MM.1S (cell line): Measurements from ENCODE around the gene GRK3.

Source experiments
- DNase-seq: peaks from one replicate; pipeline ENCODE4 v3.0.0-alpha.2; 2015
- H2AFZ ChIP-seq: fragments of 300-600 bp; sonication (generic); 2 replicates; pipeline ENCODE4 v1.6.0; 2016; ENCODE audit warnings: antibody characterized with exemption, low read length
- H3F3A ChIP-seq: fragments of 300-600 bp; sonication (generic); 2 replicates; pipeline ENCODE4 v1.6.1; 2016; ENCODE audit warnings: mild to moderate bottlenecking, antibody characterized with exemption, low read length, moderate library complexity, mixed read lengths; ENCODE audit not compliant: insufficient read depth
- H3K27ac ChIP-seq: fragments of 300-600 bp; sonication (generic); 2 replicates; pipeline ENCODE4 v1.5.1; 2016; ENCODE audit warnings: mild to moderate bottlenecking, low read length
- H3K27me3 ChIP-seq: fragments of 300-600 bp; sonication (generic); replicated peaks from 2 replicates; pipeline ENCODE4 v1.6.0; 2016; ENCODE audit warnings: low read length; ENCODE audit not compliant: insufficient read depth
- H3K36me3 ChIP-seq: fragments of 300-600 bp; sonication (generic); replicated peaks from 2 replicates; pipeline ENCODE4 v1.6.1; 2016; ENCODE audit warnings: mild to moderate bottlenecking, low read length, mixed read lengths; ENCODE audit not compliant: insufficient read depth
- H3K4me1 ChIP-seq: fragments of 300-600 bp; sonication (generic); 2 replicates; pipeline ENCODE4 v1.6.1; 2016; ENCODE audit warnings: low read length, mixed read lengths
- H3K4me2 ChIP-seq: fragments of 300-600 bp; sonication (generic); 2 replicates; pipeline ENCODE4 v1.6.0; 2016; ENCODE audit warnings: low read depth, low read length
- H3K4me3 ChIP-seq: fragments of 300-600 bp; sonication (generic); 2 replicates; pipeline ENCODE4 v1.5.1; 2016; ENCODE audit warnings: low read length, mixed read lengths
- H3K79me2 ChIP-seq: fragments of 300-600 bp; sonication (generic); 2 replicates; pipeline ENCODE4 v1.6.1; 2016; ENCODE audit warnings: mixed run types, low read length, mixed read lengths
- H3K9ac ChIP-seq: fragments of 300-600 bp; sonication (generic); 2 replicates; pipeline ENCODE4 v1.6.1; 2016; ENCODE audit warnings: low read length, mixed read lengths
- H3K9me2 ChIP-seq: fragments of 300-600 bp; sonication (generic); replicated peaks from 2 replicates; pipeline ENCODE4 v1.6.1; 2016; ENCODE audit warnings: mild to moderate bottlenecking, low read length, mixed read lengths; ENCODE audit not compliant: insufficient read depth
- H3K9me3 ChIP-seq: fragments of 300-600 bp; sonication (generic); replicated peaks from 2 replicates; pipeline ENCODE4 v1.6.1; 2016; ENCODE audit warnings: mild to moderate bottlenecking, low read length, mixed read lengths; ENCODE audit not compliant: insufficient read depth
- H4K20me1 ChIP-seq: fragments of 300-600 bp; sonication (generic); 2 replicates; pipeline ENCODE4 v1.6.1; 2016; ENCODE audit warnings: mild to moderate bottlenecking, low read length, moderate library complexity, mixed read lengths; ENCODE audit not compliant: insufficient read depth
- EZH2 ChIP-seq: fragments of 300-600 bp; sonication (generic); optimal IDR thresholded peaks from 2 replicates; pipeline ENCODE3; 2017; ENCODE audit warnings: low read depth, mild to moderate bottlenecking, antibody characterized with exemption, low read length, mixed read lengths
- EZH2phosphoT487 ChIP-seq: fragments of 300-600 bp; sonication (generic); IDR thresholded peaks from 2 replicates; pipeline ENCODE4 v1.6.1; 2018; ENCODE audit warnings: antibody characterized with exemption, low read length
- TF ChIP-seq, protein P1 (sequence below): fragments of 300-600 bp; sonication (generic); IDR thresholded peaks from 2 replicates; pipeline ENCODE4 v1.5.1; 2016; ENCODE audit warnings: antibody characterized with exemption, low read length, mixed read lengths

The GRK3 gene

DNA sequence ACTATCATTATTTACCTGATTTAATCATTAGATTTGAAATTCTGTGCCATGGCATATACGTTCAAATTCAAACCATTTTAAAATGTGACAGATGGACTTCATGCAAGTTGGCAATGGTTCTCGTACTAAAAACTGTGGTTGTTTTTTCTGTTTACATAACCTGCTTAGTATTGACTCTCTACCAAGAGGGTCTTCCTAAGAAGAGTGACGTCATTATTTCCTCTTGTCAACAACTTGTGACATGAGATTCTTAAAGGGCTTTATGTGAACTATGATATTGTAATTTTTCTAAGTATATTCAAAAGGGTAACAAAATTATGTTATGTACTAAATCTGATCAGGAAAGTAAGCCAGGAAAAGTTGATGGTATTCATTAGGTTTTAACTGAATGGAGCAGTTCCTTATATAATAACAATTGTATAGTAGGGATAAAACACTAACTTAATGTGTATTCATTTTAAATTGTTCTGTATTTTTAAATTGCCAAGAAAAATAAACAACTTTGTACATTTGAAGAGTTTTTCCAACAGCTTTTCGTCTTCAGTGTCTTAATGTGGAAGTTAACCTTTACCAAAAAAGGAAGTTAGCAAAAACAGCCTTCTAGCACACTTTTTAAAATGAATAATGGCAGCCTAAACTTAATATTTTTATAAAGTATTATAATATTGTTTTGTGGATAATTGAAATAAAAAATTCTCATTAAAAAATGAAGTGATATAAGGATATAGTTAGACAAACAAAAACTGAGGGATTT lies 87.0 kb downstream of the GRK3 start:
- Histone ChIP-seq H3K4me2 (no peak overlapping the region), H4K20me1 (no peaks in the 10 kb centered on the region), H3K27me3 (no peaks in the 10 kb centered on the region), H3K27ac (no peak overlapping the region), H3K4me3 (no peak overlapping the region), H3K79me2 (no peaks in the 10 kb centered on the region), H2AFZ (no peak overlapping the region), H3K9ac (no peak overlapping the region), H3K9me3 (no peaks in the 10 kb centered on the region), H3K36me3 (no peaks in the 10 kb centered on the region), H3K9me2 (no peaks in the 10 kb centered on the region), H3F3A (no peaks in the 10 kb centered on the region), H3K4me1 (no peaks in the 10 kb centered on the region)
- TF ChIP-seq, protein P1, sequence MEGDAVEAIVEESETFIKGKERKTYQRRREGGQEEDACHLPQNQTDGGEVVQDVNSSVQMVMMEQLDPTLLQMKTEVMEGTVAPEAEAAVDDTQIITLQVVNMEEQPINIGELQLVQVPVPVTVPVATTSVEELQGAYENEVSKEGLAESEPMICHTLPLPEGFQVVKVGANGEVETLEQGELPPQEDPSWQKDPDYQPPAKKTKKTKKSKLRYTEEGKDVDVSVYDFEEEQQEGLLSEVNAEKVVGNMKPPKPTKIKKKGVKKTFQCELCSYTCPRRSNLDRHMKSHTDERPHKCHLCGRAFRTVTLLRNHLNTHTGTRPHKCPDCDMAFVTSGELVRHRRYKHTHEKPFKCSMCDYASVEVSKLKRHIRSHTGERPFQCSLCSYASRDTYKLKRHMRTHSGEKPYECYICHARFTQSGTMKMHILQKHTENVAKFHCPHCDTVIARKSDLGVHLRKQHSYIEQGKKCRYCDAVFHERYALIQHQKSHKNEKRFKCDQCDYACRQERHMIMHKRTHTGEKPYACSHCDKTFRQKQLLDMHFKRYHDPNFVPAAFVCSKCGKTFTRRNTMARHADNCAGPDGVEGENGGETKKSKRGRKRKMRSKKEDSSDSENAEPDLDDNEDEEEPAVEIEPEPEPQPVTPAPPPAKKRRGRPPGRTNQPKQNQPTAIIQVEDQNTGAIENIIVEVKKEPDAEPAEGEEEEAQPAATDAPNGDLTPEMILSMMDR: no peak
- TF ChIP-seq EZH2: no peak
- no peak for TF ChIP-seq EZH2phosphoT487
- no peak for DNase-seq

DNA sequence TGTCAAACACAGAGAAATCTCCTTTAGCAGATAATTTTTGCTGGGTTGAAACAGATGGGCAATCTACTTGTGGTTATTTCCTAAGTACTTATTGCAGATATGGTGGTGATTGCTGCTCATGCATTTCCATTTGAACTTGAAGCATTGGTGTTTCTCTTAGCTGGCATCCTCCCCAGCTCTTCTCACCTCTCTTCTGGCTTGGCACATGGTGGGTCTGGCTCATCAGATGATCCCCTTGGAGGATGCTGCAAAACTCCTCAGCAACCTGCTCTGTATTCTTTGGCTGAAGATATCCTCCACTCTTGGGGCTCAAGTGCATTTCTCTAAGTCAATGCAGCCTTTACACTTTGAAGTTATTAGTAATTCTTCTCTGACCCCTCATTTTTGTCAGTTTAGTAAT lies 90.2 kb downstream of the GRK3 start:
- Histone ChIP-seq H3K27me3 (no peaks in the 10 kb centered on the region), H3K36me3 (no peaks in the 10 kb centered on the region), H4K20me1 (no peaks in the 10 kb centered on the region), H3K4me2 (no peak overlapping the region), H3K9me2 (no peaks in the 10 kb centered on the region), H3K4me3 (no peak overlapping the region), H3K79me2 (no peaks in the 10 kb centered on the region), H2AFZ (no peak overlapping the region), H3F3A (no peaks in the 10 kb centered on the region), H3K4me1 (no peaks in the 10 kb centered on the region), H3K9me3 (no peaks in the 10 kb centered on the region), H3K9ac (no peak overlapping the region), H3K27ac (no peak overlapping the region)
- DNase-seq: no peak
- TF ChIP-seq EZH2phosphoT487 (no peak), EZH2 (no peak)
- TF ChIP-seq, protein P1: no peak

DNA sequence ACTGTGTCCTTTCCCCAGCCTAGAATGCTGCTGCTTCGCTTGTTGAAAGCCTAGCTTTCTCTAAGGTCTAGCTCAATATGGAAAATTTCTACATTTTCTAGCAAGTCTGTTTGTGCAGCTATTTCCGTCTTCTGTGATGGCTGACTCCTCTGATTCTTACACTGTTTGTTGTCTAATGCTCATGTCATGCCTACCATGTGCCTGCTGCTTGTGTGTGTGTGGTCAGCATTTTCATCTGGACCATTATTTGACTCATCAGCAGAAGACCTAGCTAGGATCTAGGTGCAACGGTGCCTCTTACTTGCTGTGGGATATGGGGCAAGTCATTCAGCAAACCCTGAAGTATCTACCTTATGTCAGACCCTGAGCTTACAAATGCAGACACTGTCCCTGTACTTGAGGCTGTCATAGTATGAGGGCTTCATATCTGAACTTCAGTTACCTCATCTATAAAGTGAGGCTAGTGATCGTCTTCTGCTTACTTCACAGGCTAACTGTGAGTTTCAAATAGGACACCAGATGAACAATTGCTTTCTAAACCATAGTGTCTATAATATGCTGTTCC lies 91.0 kb downstream of the GRK3 start:
- TF ChIP-seq, protein P1: no peak
- no peak for TF ChIP-seq EZH2phosphoT487
- TF ChIP-seq EZH2: no peak
- no peaks in the 10 kb centered on the region for H3K36me3 ChIP-seq
- H3K27ac ChIP-seq: no peak overlapping the region

More for the DNA sequence above, 91.0 kb downstream of the GRK3 start:
- no peak overlapping the region for H2AFZ ChIP-seq
- H3F3A ChIP-seq: no peaks in the 10 kb centered on the region
- H4K20me1 ChIP-seq: no peaks in the 10 kb centered on the region
- no peaks in the 10 kb centered on the region for H3K4me1 ChIP-seq
- H3K27me3 ChIP-seq: no peaks in the 10 kb centered on the region
- no peak overlapping the region for H3K4me3 ChIP-seq
- no peak overlapping the region for H3K9ac ChIP-seq
- H3K9me2 ChIP-seq: no peaks in the 10 kb centered on the region
- H3K9me3 ChIP-seq: no peaks in the 10 kb centered on the region
- no peak overlapping the region for H3K4me2 ChIP-seq
- no peaks in the 10 kb centered on the region for H3K79me2 ChIP-seq
- no peak for DNase-seq
